ENCODE data around the gene INPPL1. TPM values are rescaled to one million over a fixed set of nuclear protein-coding genes. Genes with fewer than 3 reads are reported as not detected.
"Not testable (repeated sequence)": the region's sequence is repeated elsewhere in the genome, so short reads cannot be mapped to it uniquely, and the experiment has no call there.

The INPPL1 gene
- total RNA-seq, 2 experiments from 2014 or later = 103 to 195 TPM

DNA sequence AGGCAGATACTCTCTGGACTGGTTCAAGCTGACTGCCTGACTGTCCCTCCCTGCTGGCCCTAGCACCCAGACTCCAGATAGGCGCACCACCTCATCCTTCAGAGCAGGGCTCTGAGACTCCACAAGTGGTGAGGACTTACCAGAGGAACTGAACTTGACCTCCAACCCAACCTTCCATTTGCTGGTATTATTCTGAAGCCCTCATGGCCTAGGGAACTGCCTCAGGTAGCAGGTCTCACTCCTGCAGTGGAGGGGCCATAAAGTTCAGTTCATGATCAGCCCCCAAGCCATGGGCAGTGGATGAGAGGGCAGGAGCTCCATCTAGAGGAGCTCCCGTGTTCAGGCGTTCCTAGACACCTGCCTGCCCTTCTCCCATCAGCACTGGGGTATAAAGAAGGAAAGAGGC, 43.0 kb upstream of the INPPL1 start:
- POLR2A ChIA-PET; CTCF ChIA-PET (ENCODE audit: unreplicated experiment); intact Hi-C loops (cut with micrococcal nuclease; ENCODE audit: unreplicated experiment): not testable (repeated sequence)

GRCh38 chr11:72188267-72188666, 36.3 kb upstream of the INPPL1 start:
- H3K4me2 ChIP-seq (ENCODE audit: low read length) = no peak overlapping the region
- ChIA-PET POLR2A (no interaction called here), CTCF (ENCODE audit: unreplicated experiment) (interaction anchor here (1.1 kb wide), 1 partner anchor 203 kb away, joined by 3 read pairs; no protein-coding TSS in a partner anchor)
- H3K4me1 ChIP-seq (ENCODE audit: insufficient read depth, low read length, poor library complexity, severe bottlenecking) = no peaks in the 10 kb centered on the region
- H3K4me3 ChIP-seq (ENCODE audit: low read depth, low read length, poor library complexity, severe bottlenecking) = no peak overlapping the region
- DNase-seq (ENCODE audit: low spot score) = no peak
- H3K36me3 ChIP-seq (ENCODE audit: insufficient read depth, low read length) = no peaks in the 10 kb centered on the region
- no peak for TF ChIP-seq EZH2phosphoT487 (IDR thresholded peaks at IDR 0.05; ENCODE audit: borderline replicate concordance, low read depth, low read length)
- TF ChIP-seq, protein P1, sequence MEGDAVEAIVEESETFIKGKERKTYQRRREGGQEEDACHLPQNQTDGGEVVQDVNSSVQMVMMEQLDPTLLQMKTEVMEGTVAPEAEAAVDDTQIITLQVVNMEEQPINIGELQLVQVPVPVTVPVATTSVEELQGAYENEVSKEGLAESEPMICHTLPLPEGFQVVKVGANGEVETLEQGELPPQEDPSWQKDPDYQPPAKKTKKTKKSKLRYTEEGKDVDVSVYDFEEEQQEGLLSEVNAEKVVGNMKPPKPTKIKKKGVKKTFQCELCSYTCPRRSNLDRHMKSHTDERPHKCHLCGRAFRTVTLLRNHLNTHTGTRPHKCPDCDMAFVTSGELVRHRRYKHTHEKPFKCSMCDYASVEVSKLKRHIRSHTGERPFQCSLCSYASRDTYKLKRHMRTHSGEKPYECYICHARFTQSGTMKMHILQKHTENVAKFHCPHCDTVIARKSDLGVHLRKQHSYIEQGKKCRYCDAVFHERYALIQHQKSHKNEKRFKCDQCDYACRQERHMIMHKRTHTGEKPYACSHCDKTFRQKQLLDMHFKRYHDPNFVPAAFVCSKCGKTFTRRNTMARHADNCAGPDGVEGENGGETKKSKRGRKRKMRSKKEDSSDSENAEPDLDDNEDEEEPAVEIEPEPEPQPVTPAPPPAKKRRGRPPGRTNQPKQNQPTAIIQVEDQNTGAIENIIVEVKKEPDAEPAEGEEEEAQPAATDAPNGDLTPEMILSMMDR (conservative IDR thresholded peaks at IDR 0.05; ENCODE audit: low read length) = no peak
- H3K79me2 ChIP-seq (ENCODE audit: insufficient read depth, low read depth, low read length) = no peaks in the 10 kb centered on the region
- H4K20me1 ChIP-seq (ENCODE audit: insufficient read depth, low read length) = no peaks in the 10 kb centered on the region
- BruUV-seq (replicated peaks) = no TSS peak
- intact Hi-C loops (cut with micrococcal nuclease; ENCODE audit: unreplicated experiment) = no loop called here
- no peak overlapping the region for H2AFZ ChIP-seq (ENCODE audit: low read length)
- no peak overlapping the region for H3K27ac ChIP-seq (ENCODE audit: low read depth, low read length, poor library complexity, severe bottlenecking)
- no peaks in the 10 kb centered on the region for H3K9me2 ChIP-seq (ENCODE audit: insufficient read depth, low read length)
- H3K9me3 ChIP-seq (ENCODE audit: low read length) = no peaks in the 10 kb centered on the region

More for the DNA sequence above, 43.0 kb upstream of the INPPL1 start:
- BruUV-seq (replicated peaks); H3K4me1 ChIP-seq (ENCODE audit: insufficient read depth, low read length, poor library complexity, severe bottlenecking); H4K20me1 ChIP-seq (ENCODE audit: insufficient read depth, low read length); H3K4me2 ChIP-seq (ENCODE audit: low read length); H3K9me3 ChIP-seq (ENCODE audit: low read length); H3K79me2 ChIP-seq (ENCODE audit: insufficient read depth, low read depth, low read length); H2AFZ ChIP-seq (ENCODE audit: low read length); H3K9me2 ChIP-seq (ENCODE audit: insufficient read depth, low read length); H3K36me3 ChIP-seq (ENCODE audit: insufficient read depth, low read length); H3K27ac ChIP-seq (ENCODE audit: low read depth, low read length, poor library complexity, severe bottlenecking); H3K4me3 ChIP-seq (ENCODE audit: low read depth, low read length, poor library complexity, severe bottlenecking): not testable (repeated sequence)
- TF ChIP-seq, protein P1 (conservative IDR thresholded peaks at IDR 0.05; ENCODE audit: low read length) = peak; percentile 39; the same call in 1 of the 2 replicates
- DNase-seq (ENCODE audit: low spot score) = peak; percentile 4

DNA sequence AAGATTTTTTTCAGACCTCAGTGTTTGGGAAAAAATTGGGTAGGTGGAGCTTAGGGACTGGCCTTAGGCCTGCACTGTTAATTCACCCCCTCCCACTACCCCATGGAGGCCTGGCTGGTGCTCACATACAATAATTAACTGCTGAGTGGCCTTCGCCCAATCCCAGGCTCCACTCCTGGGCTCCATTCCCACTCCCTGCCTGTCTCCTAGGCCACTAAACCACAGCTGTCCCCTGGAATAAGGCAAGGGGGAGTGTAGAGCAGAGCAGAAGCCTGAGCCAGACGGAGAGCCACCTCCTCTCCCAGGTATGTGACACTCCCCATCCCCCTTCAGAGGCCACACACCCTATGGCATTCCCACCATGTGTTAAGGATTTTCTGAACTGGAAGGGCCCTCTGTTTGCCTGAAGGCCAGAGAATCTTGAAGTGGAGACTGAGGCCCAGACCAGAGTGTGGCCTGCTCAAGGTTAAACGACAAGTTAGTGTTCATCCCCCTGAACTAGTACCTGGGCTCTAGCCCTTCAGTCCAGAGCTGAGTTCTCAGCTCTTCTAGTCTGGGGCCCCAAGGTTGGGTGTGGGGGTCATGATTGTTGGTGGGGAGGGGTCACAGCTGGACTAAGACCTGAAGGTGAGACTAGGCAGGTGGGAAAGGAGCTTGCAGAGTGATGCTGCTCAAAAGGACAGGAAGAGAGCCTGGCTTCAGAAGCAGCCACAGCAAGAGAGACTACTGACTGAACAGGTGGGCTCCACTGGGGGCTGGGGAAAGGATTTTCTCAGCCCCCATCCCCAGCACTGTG, 34.9 kb upstream of the INPPL1 start:
- BruUV-seq (replicated peaks) = no TSS peak
- no peaks in the 10 kb centered on the region for H3K4me1 ChIP-seq (ENCODE audit: insufficient read depth, low read length, poor library complexity, severe bottlenecking)
- ChIA-PET POLR2A (no interaction called here), CTCF (ENCODE audit: unreplicated experiment) (interaction anchor here (1.1 kb wide), 1 partner anchor 202 kb away, joined by 3 read pairs; no protein-coding TSS in a partner anchor)
- H3K36me3 ChIP-seq (ENCODE audit: insufficient read depth, low read length) = no peaks in the 10 kb centered on the region
- H3K4me3 ChIP-seq (ENCODE audit: low read depth, low read length, poor library complexity, severe bottlenecking) = no peak overlapping the region
- no peaks in the 10 kb centered on the region for H4K20me1 ChIP-seq (ENCODE audit: insufficient read depth, low read length)
- DNase-seq (ENCODE audit: low spot score) = no peak
- H3K27ac ChIP-seq (ENCODE audit: low read depth, low read length, poor library complexity, severe bottlenecking) = no peak overlapping the region
- intact Hi-C loops (cut with micrococcal nuclease; ENCODE audit: unreplicated experiment) = no loop called here
- no peaks in the 10 kb centered on the region for H3K9me3 ChIP-seq (ENCODE audit: low read length)
- no peak overlapping the region for H2AFZ ChIP-seq (ENCODE audit: low read length)
- no peak overlapping the region for H3K4me2 ChIP-seq (ENCODE audit: low read length)
- no peaks in the 10 kb centered on the region for H3K9me2 ChIP-seq (ENCODE audit: insufficient read depth, low read length)
- TF ChIP-seq, protein P1 (conservative IDR thresholded peaks at IDR 0.05; ENCODE audit: low read length) = no peak
- TF ChIP-seq EZH2phosphoT487 (IDR thresholded peaks at IDR 0.05; ENCODE audit: borderline replicate concordance, low read depth, low read length) = no peak
- H3K79me2 ChIP-seq (ENCODE audit: insufficient read depth, low read depth, low read length) = no peaks in the 10 kb centered on the region
